GM23338 (cell line): ENCODE results near the gene PPP1R27.

Experiments
- CREB1 ChIP-seq: fragments of 250-450 bp; sonication (Bioruptor Pico); IDR thresholded peaks from 2 replicates; pipeline ENCODE4 v1.5.0; 2020; ENCODE audit warnings: low read depth, mild to moderate bottlenecking, moderate library complexity
- CTCF ChIP-seq, 2 experiments: fragments of 200-600 bp in 1 of 2; sonication (generic) in 1 of 2; conservative IDR thresholded peaks; 2 replicates each; pipeline versions ENCODE4 v1.5.1 to v1.6.1; 2016 to 2017; ENCODE audit warnings: antibody characterized with exemption in 2 of 2, low read depth in 2 of 2, mild to moderate bottlenecking in 2 of 2, moderate library complexity in 1 of 2
- EZH2 ChIP-seq: fragments of 200-600 bp; sonication (generic); IDR thresholded peaks from one replicate; pipeline ENCODE4 v1.8.0; 2017; ENCODE audit warnings: antibody characterized with exemption, mild to moderate bottlenecking, low read depth; ENCODE audit not compliant: unreplicated experiment
- EZH2phosphoT487 ChIP-seq: fragments of 200-600 bp; sonication (generic); IDR thresholded peaks from one replicate; pipeline ENCODE4 v1.8.1; 2018; ENCODE audit warnings: antibody characterized with exemption; ENCODE audit not compliant: unreplicated experiment
- POLR2AphosphoS5 ChIP-seq: IDR thresholded peaks from 2 replicates; pipeline ENCODE4 v1.6.1; 2016; ENCODE audit warnings: antibody characterized with exemption, low read depth
- REST ChIP-seq: IDR thresholded peaks from one replicate; pipeline ENCODE4 v1.6.1; 2018; ENCODE audit warnings: antibody characterized with exemption; ENCODE audit not compliant: unreplicated experiment
- STAT1 ChIP-seq: IDR thresholded peaks from one replicate; pipeline ENCODE4 v1.6.1; 2016; ENCODE audit warnings: antibody characterized with exemption; ENCODE audit not compliant: unreplicated experiment

- TF ChIP-seq EZH2: no peak
- no peak for TF ChIP-seq STAT1
- TF ChIP-seq REST: no peak
- peak; percentile 26 to 48; a peak in 3 of 4 replicates for TF ChIP-seq CTCF (conservative IDR thresholded peaks at IDR 0.05; ENCODE audit: low read depth in 2 of 2)
- no peak for TF ChIP-seq EZH2phosphoT487
- no peak for TF ChIP-seq POLR2AphosphoS5
- no peak for TF ChIP-seq CREB1 (CRISPR knock-in tag)
Observed at GRCh38 chr17:81854974-81855774, 20.3 kb upstream of the PPP1R27 start.
